Peyer's patch (tissue), 4 donors: ENCODE results near the gene DNM3. TPM values are rescaled to one million over a fixed set of nuclear protein-coding genes. Genes with fewer than 3 reads are reported as not detected.

Source experiments
- DNase-seq, 3 donors: peaks; one replicate each; pipeline ENCODE4 v3.0.0-alpha.2; 2017 to 2019
- H3K27ac ChIP-seq, 4 donors: fragments of 200-600 bp; sonication (generic); one replicate each; pipeline ENCODE4 v1.5.1; 2016 to 2019
- H3K27me3 ChIP-seq, 2 donors: fragments of 200-600 bp; sonication (generic); one replicate each; pipeline ENCODE4 v1.5.1; 2019
- H3K36me3 ChIP-seq, 3 donors: fragments of 200-600 bp; sonication (generic); one replicate each; pipeline ENCODE4 v1.5.1; 2016 to 2019
- H3K4me1 ChIP-seq, 4 donors: fragments of 200-600 bp; sonication (generic); one replicate each; pipeline ENCODE4 v1.5.1; 2016 to 2019
- H3K4me3 ChIP-seq, 4 donors: fragments of 200-600 bp; sonication (generic); 1 replicate in 3 of 4; 2 replicates in 1 of 4; pipeline ENCODE4 v1.5.1; 2016 to 2019; ENCODE audit warnings: mild to moderate bottlenecking in 1 of 4
- H3K9me3 ChIP-seq, 4 donors: fragments of 200-600 bp; sonication (generic); one replicate each; pipeline ENCODE4 v1.5.1; 2016 to 2019; ENCODE audit warnings: mild to moderate bottlenecking in 1 of 4
- POLR2A ChIP-seq, 2 donors: fragments of 450-650 bp; IDR thresholded peaks; one replicate each; pipeline ENCODE4 v1.5.1; 2017; ENCODE audit warnings: antibody characterized with exemption in 2 of 2, mild to moderate bottlenecking in 2 of 2, moderate library complexity in 2 of 2
- total RNA-seq, 4 donors: library from RNA; depleted of rRNA; stranded (reverse); fragments of >200 nt; gene quantifications; one replicate each; pipeline ENCODE4 v1.1.0, GENCODE V29; 2016
- TF ChIP-seq, protein P1 (sequence below), 6 experiments: fragments of 450-650 bp in 4 of 6; fragments of 200-600 bp in 2 of 6; sonication (generic) in 1 of 6; IDR thresholded peaks; one replicate each; pipeline ENCODE4 v1.5.1; 2017 to 2019; ENCODE audit warnings: antibody characterized with exemption in 6 of 6, mild to moderate bottlenecking in 3 of 6, moderate library complexity in 1 of 6

The DNM3 gene
- total RNA-seq, 4 donors from 2014 or later: 1.4 to 11.6 (median 2.0) TPM

DNA sequence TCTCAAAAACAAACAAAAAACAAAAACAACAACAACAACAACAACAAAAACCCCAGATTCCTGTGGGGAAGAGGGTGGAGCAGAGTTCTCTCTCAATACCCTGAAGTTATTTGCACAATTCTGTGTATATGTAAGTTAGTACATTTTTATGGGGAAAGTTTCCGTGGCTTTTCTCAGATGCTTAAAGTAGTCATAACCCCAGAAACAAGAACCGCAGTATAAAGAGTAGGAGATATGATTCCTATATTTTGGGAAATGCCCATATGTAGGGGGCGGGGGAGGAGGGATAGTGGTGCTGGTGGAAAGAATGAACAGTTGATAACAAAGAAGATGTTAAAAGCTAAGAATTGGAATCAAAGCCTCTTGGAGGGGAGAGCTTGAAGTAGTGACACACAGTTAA lies 131.5 kb downstream of the DNM3 start:
- Histone ChIP-seq H3K27me3 (no peaks in the 10 kb centered on the region), H3K9me3 (no peaks in the 10 kb centered on the region), H3K36me3 (no peaks in the 10 kb centered on the region), H3K4me1 (no peaks in the 10 kb centered on the region), H3K4me3 (no peak overlapping the region), H3K27ac (no peak overlapping the region)
- no peak for DNase-seq
- TF ChIP-seq, protein P1, sequence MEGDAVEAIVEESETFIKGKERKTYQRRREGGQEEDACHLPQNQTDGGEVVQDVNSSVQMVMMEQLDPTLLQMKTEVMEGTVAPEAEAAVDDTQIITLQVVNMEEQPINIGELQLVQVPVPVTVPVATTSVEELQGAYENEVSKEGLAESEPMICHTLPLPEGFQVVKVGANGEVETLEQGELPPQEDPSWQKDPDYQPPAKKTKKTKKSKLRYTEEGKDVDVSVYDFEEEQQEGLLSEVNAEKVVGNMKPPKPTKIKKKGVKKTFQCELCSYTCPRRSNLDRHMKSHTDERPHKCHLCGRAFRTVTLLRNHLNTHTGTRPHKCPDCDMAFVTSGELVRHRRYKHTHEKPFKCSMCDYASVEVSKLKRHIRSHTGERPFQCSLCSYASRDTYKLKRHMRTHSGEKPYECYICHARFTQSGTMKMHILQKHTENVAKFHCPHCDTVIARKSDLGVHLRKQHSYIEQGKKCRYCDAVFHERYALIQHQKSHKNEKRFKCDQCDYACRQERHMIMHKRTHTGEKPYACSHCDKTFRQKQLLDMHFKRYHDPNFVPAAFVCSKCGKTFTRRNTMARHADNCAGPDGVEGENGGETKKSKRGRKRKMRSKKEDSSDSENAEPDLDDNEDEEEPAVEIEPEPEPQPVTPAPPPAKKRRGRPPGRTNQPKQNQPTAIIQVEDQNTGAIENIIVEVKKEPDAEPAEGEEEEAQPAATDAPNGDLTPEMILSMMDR (IDR thresholded peaks at IDR 0.05): no peak
- TF ChIP-seq POLR2A (IDR thresholded peaks at IDR 0.05): no peak

DNA sequence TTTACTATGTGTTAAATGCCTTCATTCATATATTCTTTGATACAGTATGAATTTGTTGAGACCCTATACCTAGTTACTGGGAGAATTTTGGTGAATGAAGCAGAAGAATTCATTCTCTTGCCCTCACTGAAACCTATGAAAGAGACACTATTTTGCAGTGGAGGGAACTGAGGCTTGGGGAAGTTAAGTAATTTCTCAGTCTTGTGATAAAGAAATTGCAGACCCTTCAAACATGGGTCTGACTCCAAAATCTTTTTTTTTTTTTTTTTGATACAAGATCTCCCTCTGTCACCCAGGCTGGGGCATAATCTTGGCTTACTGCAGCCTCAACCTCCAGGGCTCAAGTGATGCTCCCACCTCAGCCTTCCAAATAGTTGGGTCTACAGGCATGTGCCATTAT lies 132.1 kb downstream of the DNM3 start:
- Histone ChIP-seq H3K27ac (no peak overlapping the region), H3K9me3 (no peaks in the 10 kb centered on the region), H3K36me3 (no peaks in the 10 kb centered on the region), H3K4me3 (no peak overlapping the region), H3K4me1 (no peaks in the 10 kb centered on the region), H3K27me3 (no peaks in the 10 kb centered on the region)
- TF ChIP-seq, protein P1 (IDR thresholded peaks at IDR 0.05): no peak
- TF ChIP-seq POLR2A (IDR thresholded peaks at IDR 0.05): no peak
- DNase-seq: no peak

DNA sequence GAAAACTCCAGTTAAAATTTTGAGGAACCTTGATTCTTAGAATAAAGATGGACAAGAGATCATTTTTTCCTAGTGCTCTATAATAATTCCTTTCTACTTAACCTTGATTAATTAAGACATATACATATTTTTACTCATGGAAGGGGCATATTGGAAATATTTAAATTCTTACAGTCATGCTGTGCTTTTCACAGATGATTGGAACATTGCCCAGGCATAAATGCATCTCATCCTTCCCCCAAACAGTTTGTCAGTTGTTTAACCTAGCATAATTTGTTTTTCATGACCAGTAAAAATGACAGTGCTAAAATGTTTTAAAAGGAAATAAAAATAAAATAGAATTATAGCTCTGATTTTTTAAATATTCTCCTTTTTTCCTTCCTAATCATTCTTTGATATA lies 140.0 kb downstream of the DNM3 start:
- H3K36me3 ChIP-seq: no peaks in the 10 kb centered on the region
- TF ChIP-seq POLR2A (IDR thresholded peaks at IDR 0.05): no peak
- TF ChIP-seq, protein P1 (IDR thresholded peaks at IDR 0.05): no peak
- H3K4me1 ChIP-seq: no peaks in the 10 kb centered on the region
- no peaks in the 10 kb centered on the region for H3K27me3 ChIP-seq
- no peak overlapping the region for H3K4me3 ChIP-seq
- no peak overlapping the region for H3K27ac ChIP-seq
- no peaks in the 10 kb centered on the region for H3K9me3 ChIP-seq
- DNase-seq: no peak

GRCh38 chr1:171983584-171983983 lies 142.3 kb downstream of the DNM3 start:
- H3K27me3 ChIP-seq: no peaks in the 10 kb centered on the region
- no peaks in the 10 kb centered on the region for H3K9me3 ChIP-seq
- no peaks in the 10 kb centered on the region for H3K36me3 ChIP-seq
- no peaks in the 10 kb centered on the region for H3K4me1 ChIP-seq
- no peak overlapping the region for H3K27ac ChIP-seq
- DNase-seq: no peak
- H3K4me3 ChIP-seq: no peak overlapping the region
- TF ChIP-seq, protein P1 (IDR thresholded peaks at IDR 0.05): peak in 3 of 6 experiments; percentile 29 to 40 (median 32)
- TF ChIP-seq POLR2A (IDR thresholded peaks at IDR 0.05): no peak

DNA sequence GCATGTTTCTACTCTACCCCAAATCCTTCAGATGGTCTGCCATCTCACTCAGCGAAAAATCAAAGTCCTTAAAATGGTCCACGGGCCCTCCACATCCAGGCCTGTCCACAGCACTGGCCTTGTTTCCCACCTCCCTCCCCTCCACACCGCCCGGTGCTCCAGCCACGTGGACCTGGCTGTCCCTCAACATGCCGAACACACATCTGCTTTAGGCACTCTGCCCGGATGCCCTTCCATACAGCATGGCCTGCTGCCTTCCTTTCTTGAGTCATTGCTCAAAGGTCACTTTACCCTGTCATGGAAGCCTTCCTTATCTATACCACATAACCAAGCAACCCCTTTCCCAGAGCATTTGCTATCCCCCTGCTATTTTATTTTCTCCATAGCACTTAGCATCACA lies 143.0 kb downstream of the DNM3 start:
- TF ChIP-seq, protein P1 (IDR thresholded peaks at IDR 0.05): no peak
- TF ChIP-seq POLR2A (IDR thresholded peaks at IDR 0.05): no peak
- Histone ChIP-seq H3K27me3 (no peaks in the 10 kb centered on the region), H3K36me3 (no peaks in the 10 kb centered on the region), H3K4me3 (no peak overlapping the region), H3K27ac (no peak overlapping the region), H3K4me1 (no peaks in the 10 kb centered on the region), H3K9me3 (no peaks in the 10 kb centered on the region)
- DNase-seq: peak in 2 of 3 donors; percentile 50 to 66
